K562 (cell line): ENCODE data around the gene DOK3.

ENCODE experiments used
- EWSR1 ChIP-seq: fragments of 450-650 bp; IDR thresholded peaks from 2 replicates; pipeline ENCODE4 v1.6.1; 2018; ENCODE audit warnings: borderline replicate concordance, mild to moderate bottlenecking, low read depth, moderate library complexity; ENCODE audit not compliant: partially characterized antibody
- HMG20B ChIP-seq: fragments of 250-450 bp; sonication (Bioruptor Pico); IDR thresholded peaks from 2 replicates; pipeline ENCODE4 v1.5.0; 2021; ENCODE audit warnings: mild to moderate bottlenecking
- POLR2AphosphoS5 ChIP-seq: IDR thresholded peaks from 2 replicates; pipeline ENCODE4 v1.6.1; 2011; ENCODE audit warnings: mild to moderate bottlenecking, low read depth, low read length, moderate library complexity; ENCODE audit not compliant: control insufficient read depth, insufficient read depth
- SREBF2 ChIP-seq: sonication (generic); formaldehyde crosslinking; IDR thresholded peaks from 2 replicates; pipeline ENCODE4 v1.4.0; 2020; ENCODE audit warnings: mild to moderate bottlenecking, missing genetic modification reagents

DNA sequence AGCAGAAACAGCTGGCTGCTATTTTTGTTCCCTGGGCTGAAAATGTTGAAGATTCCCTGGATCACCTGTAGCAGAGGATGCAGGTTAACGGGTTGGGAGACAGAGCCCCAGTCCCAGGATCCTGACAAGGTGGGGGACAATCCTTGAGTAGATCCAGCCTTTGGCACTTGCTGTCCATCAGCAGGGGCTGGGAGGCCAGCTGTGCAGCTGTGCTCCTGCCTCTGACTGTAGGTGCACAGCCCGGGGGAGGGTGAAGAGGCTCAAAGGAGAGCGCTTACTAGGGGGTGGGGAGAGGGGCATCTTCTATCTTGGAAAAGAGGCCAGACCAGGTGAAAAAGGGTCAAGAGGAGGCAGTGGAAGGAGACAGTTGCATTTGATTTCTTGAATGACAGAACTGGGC, 10.6 kb upstream of the DOK3 start:
- no peak for TF ChIP-seq EWSR1
- TF ChIP-seq SREBF2 (CRISPR knock-in tag) = no peak
- no peak for TF ChIP-seq HMG20B (CRISPR knock-in tag)
- no peak for TF ChIP-seq POLR2AphosphoS5
